Activated CD4-positive, alpha-beta T cell treated with anti-CD3 and anti-CD28 coated beads, Interleukin-2, amount 10 ng/mL, durations not matched to agents 24 days and 14 days (primary cell): ENCODE data around the gene CFAP210. TPM values are rescaled to one million over a fixed set of nuclear protein-coding genes. Genes with fewer than 3 reads are reported as not detected.
A peak's percentile ranks its signal among the peaks of the same experiment; 100 is the strongest.

Experiments used
- DNase-seq: peaks from one replicate; pipeline ENCODE4 v3.0.0; 2022
- H3K27ac Mint-ChIP-seq: one replicate; pipeline ENCODE4 v1.8.0; 2022; ENCODE audit warnings: mild to moderate bottlenecking, mixed read lengths
- H3K27me3 Mint-ChIP-seq: one replicate; pipeline ENCODE4 v1.8.0; 2022; ENCODE audit warnings: mixed read lengths
- H3K36me3 Mint-ChIP-seq: one replicate; pipeline ENCODE4 v1.8.0; 2022; ENCODE audit warnings: low read depth, mild to moderate bottlenecking, mixed read lengths
- H3K4me1 Mint-ChIP-seq: one replicate; pipeline ENCODE4 v1.8.0; 2021; ENCODE audit warnings: mixed read lengths
- H3K4me3 Mint-ChIP-seq: one replicate; pipeline ENCODE4 v1.8.0; 2022; ENCODE audit warnings: mild to moderate bottlenecking, moderate library complexity, mixed read lengths
- H3K9me3 Mint-ChIP-seq: one replicate; pipeline ENCODE4 v1.8.0; 2021; ENCODE audit warnings: mixed read lengths
- intact Hi-C: fragments of 100-400 bp; cut with micrococcal nuclease; formaldehyde crosslinking; loops from one replicate; pipeline ENCODE4 v1.15.1; 2023
- total RNA-seq: library from RNA; stranded (reverse); gene quantifications from 2 replicates; pipeline ENCODE4 v1.2.3, GENCODE V29; 2022

The CFAP210 gene, protein sequence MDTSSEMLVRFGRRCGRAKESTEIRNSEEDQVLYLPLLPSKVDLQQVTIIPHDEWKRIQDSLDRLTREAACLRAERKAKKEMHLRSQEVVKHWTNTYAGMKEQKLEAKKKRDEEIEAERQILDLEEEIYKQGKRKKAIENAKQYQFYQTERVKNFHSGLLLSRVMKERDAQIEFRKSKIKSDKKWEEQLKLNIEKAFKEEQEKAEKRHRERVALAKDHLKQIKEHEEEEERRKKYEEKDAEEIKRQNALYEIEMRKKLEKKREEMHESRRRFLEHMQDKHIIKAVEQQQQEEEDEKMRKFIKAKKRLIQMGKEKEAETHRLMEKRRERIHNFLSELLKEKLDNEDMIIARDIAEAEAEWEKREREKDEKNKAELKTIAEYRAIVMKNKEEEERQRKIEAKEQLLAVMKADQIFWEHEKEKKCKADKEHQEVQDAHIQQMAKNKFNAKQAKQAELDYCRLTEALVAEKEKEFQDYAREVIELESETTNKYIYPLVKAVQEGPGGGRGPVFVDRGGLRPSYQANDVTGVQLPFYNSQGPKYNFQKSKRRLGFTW
- total RNA-seq: not detected in 2 replicates

DNA sequence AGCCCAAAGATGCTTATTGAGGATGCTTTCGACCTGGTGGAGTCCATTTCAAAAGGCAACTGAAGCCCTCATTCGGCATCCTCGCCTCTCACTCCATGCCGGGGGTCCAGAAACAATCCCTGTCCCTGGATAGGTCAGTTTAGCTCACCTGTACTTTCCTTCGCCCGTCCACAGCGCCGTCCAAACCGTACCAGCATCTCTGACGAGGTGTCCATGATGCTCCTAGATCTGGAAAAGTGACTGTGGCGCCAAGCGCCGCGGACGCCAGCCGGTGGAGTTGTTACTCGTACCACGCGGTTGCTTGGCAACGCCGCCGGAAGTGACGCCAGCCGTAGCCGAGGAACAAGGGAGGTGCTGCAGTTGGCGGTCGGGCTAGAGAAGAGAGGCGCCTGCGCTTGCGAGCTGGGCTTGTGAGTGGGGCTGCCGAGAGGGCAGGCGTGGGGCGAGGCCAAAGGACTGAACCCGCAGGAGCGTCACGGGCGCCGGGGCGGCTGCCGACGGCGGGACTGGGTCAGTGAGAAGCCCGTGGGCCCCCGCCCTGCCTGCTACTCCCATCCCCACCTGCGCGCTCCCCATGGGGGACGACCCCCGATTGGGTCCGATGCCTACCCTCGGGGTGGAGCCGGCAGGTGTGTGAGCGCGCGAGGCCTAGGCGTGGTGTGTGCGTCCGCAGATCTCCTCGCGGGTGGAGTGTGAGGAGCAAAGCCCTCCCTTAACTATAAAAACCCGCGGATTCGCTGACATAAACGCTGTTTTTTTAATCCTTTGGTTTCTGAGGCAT, at the start of gene CFAP210, which contains the start of gene PHOSPHO2:
Gene CFAP210 (minus strand): TSS at position 293 of the 781 bp plus-strand sequence. CDS start 78 bp downstream, at position 215.
Gene PHOSPHO2 (plus strand): TSS at position 357 of the 781 bp plus-strand sequence. CDS start 6,503 bp downstream, outside the sequence.
- Mint-ChIP-seq H3K36me3 (peaks cover 10% of the 10 kb centered on the region), H3K4me1 (peaks cover 14% of the 10 kb centered on the region), H3K9me3 (peaks cover 3% of the 10 kb centered on the region), H3K27ac (peak within 1 kb of the TSS; percentile 83), H3K27me3 (peaks cover 22% of the 10 kb centered on the region), H3K4me3 (peak within 1 kb of the TSS; percentile 84)
- intact Hi-C loops: loop anchor here (1.0 to 5.0 kb wide), 6 partner anchors 38 to 132 kb away; partner anchors contain the start of genes FASTKD1, KLHL23, PPIG and SSB
- DNase-seq: peak; percentile 100

GRCh38 chr2:169743549-169743948, 49.3 kb upstream of the CFAP210 start:
- Mint-ChIP-seq H3K36me3 (peaks cover 3% of the 10 kb centered on the region), H3K27me3 (no peaks in the 10 kb centered on the region), H3K27ac (no peak overlapping the region), H3K4me3 (no peak overlapping the region), H3K9me3 (no peaks in the 10 kb centered on the region), H3K4me1 (peaks cover 2% of the 10 kb centered on the region)
- intact Hi-C loops: no loop called here
- no peak for DNase-seq

- Mint-ChIP-seq H3K36me3 (peaks cover 3% of the 10 kb centered on the region), H3K4me1 (peaks cover 10% of the 10 kb centered on the region), H3K27me3 (peaks cover 24% of the 10 kb centered on the region), H3K9me3 (no peaks in the 10 kb centered on the region), H3K27ac (no peak overlapping the region), H3K4me3 (no peak overlapping the region)
- intact Hi-C loops: no loop called here
- DNase-seq: no peak
Measured at GRCh38 chr2:169739351-169739750, 45.1 kb upstream of the CFAP210 start.

DNA sequence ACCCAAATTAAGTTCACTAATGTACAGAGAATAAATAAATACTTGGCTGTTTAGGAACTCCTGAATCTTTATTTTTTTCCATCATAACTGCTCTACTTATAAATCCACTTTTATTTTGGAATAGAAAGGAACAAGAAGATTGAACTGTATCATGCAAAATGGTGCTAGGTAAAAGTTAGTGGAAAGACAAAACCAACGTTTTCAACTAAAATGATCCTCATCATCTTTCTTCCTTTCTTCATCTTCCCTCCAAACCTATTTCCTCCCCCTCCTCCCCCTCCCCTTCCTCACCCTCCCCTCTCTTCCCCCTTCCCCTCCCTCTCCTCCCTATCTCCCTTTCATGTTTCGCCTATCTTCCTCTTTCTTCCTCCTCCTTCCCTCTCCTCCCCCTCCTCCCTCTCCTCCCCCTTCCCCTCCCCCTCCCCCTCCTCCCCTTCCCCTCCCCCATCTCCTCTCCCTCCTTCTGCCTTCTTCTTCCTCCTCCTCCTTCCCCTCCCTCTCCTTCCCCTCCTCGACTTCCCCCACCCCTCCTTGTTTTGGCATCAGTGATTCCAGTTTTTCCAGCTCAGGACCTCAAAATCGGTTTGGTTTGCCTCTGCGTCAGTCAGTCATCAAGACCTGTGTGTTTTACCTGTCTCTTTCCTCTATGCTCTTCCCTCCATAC, 44.5 kb upstream of the CFAP210 start:
- intact Hi-C loops: no loop called here
- Mint-ChIP-seq H3K9me3 (no peaks in the 10 kb centered on the region), H3K4me1 (peaks cover 10% of the 10 kb centered on the region), H3K27ac (no peak overlapping the region), H3K27me3 (peaks cover 24% of the 10 kb centered on the region), H3K36me3 (no peaks in the 10 kb centered on the region), H3K4me3 (no peak overlapping the region)
- DNase-seq: no peak

- no peak overlapping the region for H3K27ac Mint-ChIP-seq
- no peak for DNase-seq
- no peak overlapping the region for H3K4me3 Mint-ChIP-seq
- H3K27me3 Mint-ChIP-seq: peaks cover 39% of the 10 kb centered on the region
- no peaks in the 10 kb centered on the region for H3K9me3 Mint-ChIP-seq
- H3K4me1 Mint-ChIP-seq: peaks cover 17% of the 10 kb centered on the region
- H3K36me3 Mint-ChIP-seq: no peaks in the 10 kb centered on the region
- intact Hi-C loops: no loop called here
Measured at GRCh38 chr2:169736902-169737301, 42.7 kb upstream of the CFAP210 start.

- intact Hi-C loops: no loop called here
- Mint-ChIP-seq H3K36me3 (no peaks in the 10 kb centered on the region), H3K27ac (no peak overlapping the region), H3K4me3 (peak overlapping the region; percentile 17), H3K4me1 (peaks cover 16% of the 10 kb centered on the region), H3K27me3 (peaks cover 43% of the 10 kb centered on the region), H3K9me3 (no peaks in the 10 kb centered on the region)
- no peak for DNase-seq
Measured at GRCh38 chr2:169735623-169736022, 41.4 kb upstream of the CFAP210 start.

GRCh38 chr2:169734169-169734847, 40.1 kb upstream of the CFAP210 start:
- intact Hi-C loops: loop anchor here (5.0 kb wide), 1 partner anchor 42 kb away; the partner anchor contains the start of genes CFAP210 and PHOSPHO2
- Mint-ChIP-seq H3K27ac (peak overlapping the region; percentile 45), H3K4me3 (peak overlapping the region; percentile 81), H3K9me3 (no peaks in the 10 kb centered on the region), H3K4me1 (peaks cover 16% of the 10 kb centered on the region), H3K27me3 (peaks cover 43% of the 10 kb centered on the region), H3K36me3 (no peaks in the 10 kb centered on the region)
- DNase-seq: peak; percentile 74

- Mint-ChIP-seq H3K27me3 (peaks cover 46% of the 10 kb centered on the region), H3K4me1 (peaks cover 16% of the 10 kb centered on the region), H3K36me3 (no peaks in the 10 kb centered on the region), H3K9me3 (no peaks in the 10 kb centered on the region), H3K27ac (no peak overlapping the region), H3K4me3 (peak overlapping the region; percentile 86)
- no peak for DNase-seq
- intact Hi-C loops: loop anchor here (5.0 kb wide), 1 partner anchor 40 kb away; the partner anchor contains the start of genes CFAP210 and PHOSPHO2
Measured at GRCh38 chr2:169732583-169733358, 38.6 kb upstream of the CFAP210 start.

DNA sequence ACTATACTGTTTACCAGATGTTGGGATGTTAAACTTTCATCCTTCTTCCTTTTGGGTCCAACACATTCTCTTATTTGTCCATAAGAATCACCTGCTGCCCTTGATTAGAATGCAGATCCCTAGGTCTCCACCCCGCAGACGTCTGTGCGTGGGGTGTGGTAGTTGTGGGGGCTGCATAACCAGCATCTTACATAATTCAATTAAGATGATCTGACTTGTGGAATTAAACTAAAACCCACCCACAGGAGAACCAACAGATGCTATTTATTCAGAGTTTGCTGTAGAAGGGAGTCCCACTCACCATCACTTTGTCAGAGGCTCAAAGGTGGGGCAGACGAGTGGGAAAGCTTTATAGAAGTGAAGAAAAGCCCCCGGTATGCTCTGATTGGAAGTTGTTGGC, 37.9 kb upstream of the CFAP210 start:
- H3K4me3 Mint-ChIP-seq: peak overlapping the region; percentile 27
- no peaks in the 10 kb centered on the region for H3K36me3 Mint-ChIP-seq
- peaks cover 44% of the 10 kb centered on the region for H3K27me3 Mint-ChIP-seq
- H3K9me3 Mint-ChIP-seq: no peaks in the 10 kb centered on the region
- intact Hi-C loops: loop anchor here (5.0 kb wide), 1 partner anchor 40 kb away; the partner anchor contains the start of genes CFAP210 and PHOSPHO2
- no peak for DNase-seq
- no peak overlapping the region for H3K27ac Mint-ChIP-seq
- H3K4me1 Mint-ChIP-seq: peaks cover 14% of the 10 kb centered on the region

GRCh38 chr2:169729274-169729605, 35.0 kb upstream of the CFAP210 start:
- Mint-ChIP-seq H3K4me3 (no peak overlapping the region), H3K9me3 (no peaks in the 10 kb centered on the region), H3K4me1 (peaks cover 8% of the 10 kb centered on the region), H3K36me3 (no peaks in the 10 kb centered on the region), H3K27me3 (peaks cover 31% of the 10 kb centered on the region), H3K27ac (no peak overlapping the region)
- intact Hi-C loops: no loop called here
- no peak for DNase-seq

GRCh38 chr2:169727065-169727464, 32.9 kb upstream of the CFAP210 start:
- H3K4me3 Mint-ChIP-seq: no peak overlapping the region

GRCh38 chr2:169721016-169721415, 26.8 kb upstream of the CFAP210 start:
- no peaks in the 10 kb centered on the region for H3K36me3 Mint-ChIP-seq
- DNase-seq: no peak
- H3K4me3 Mint-ChIP-seq: no peak overlapping the region
- H3K4me1 Mint-ChIP-seq: peaks cover 2% of the 10 kb centered on the region
- peaks cover 9% of the 10 kb centered on the region for H3K27me3 Mint-ChIP-seq
- H3K27ac Mint-ChIP-seq: no peak overlapping the region
- H3K9me3 Mint-ChIP-seq: no peaks in the 10 kb centered on the region
- intact Hi-C loops: no loop called here

More at GRCh38 chr2:169727065-169727464, 32.9 kb upstream of the CFAP210 start:
- peak; percentile 37 for DNase-seq
- Mint-ChIP-seq H3K9me3 (no peaks in the 10 kb centered on the region), H3K36me3 (no peaks in the 10 kb centered on the region), H3K27me3 (peaks cover 20% of the 10 kb centered on the region), H3K27ac (no peak overlapping the region), H3K4me1 (no peaks in the 10 kb centered on the region)
- intact Hi-C loops: no loop called here
